ENCODE measurements around the gene GPHN.
"Not testable (repeated sequence)": the region's sequence is repeated elsewhere in the genome, so short reads cannot be mapped to it uniquely, and the experiment has no call there.

GPHN gene

DNA sequence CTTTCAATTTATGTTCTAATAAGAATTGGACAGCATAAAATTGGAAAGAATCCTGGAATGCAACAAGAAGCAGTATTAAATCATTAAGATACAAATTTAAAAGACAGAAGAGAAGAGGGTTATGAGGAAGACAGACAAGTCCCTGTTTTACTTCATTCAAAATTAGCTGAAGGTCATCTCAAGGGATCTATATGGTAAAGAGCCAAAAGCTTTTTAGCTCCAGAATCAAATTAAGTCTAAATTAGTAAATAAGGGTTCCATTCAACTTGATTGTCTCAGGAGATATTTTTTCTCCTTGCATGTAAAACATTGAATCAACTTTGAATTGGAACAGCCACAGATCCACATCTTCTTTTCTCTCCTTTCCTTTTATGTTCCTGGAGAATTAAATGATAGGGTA lies 14.2 kb upstream of the GPHN start:
- DNase-seq = no peak
- no peaks in the 10 kb centered on the region for H3K9me3 Mint-ChIP-seq

DNA sequence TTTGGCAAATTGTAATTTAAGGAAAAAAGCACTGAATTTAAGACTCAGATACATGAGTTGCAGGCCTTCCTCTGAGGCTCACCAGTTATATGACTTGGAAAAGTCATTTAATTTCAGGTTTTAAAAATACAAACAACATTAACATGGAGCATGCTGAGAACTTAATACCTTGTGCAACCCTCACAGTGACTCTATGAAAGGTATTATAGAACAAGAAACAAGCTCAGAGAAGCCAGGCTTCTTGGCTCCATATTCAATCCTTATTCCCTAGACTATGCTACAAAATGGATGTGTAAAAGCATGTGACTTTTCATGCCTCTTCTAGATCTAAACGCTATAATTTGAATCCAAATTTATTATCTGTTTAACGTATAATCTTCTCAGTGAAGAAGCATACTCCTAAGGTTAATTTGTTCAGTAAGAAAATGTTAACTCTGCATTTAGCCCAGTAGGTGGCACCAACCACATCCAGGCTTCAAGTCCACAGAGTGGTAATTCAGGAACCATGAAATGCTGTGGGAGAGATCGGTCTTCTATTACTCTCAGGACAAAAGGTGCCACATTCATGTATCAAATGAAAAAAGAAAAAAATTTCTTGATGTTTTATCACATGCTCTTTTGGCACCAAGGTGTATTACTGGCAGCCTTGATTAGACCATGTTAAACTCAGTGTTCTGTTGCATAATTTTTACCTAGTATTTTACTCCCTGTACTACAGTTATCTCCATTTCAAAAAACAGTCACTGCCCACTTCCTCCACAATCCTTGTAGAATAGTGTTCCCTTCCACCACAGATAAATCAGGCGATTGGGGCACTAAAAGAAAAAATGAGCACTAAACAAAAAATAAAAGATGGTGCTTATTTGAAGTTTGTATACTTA lies 12.5 kb upstream of the GPHN start:
- ATAC-seq = peak; percentile 80
- H3K4me1 Mint-ChIP-seq = peaks cover 20% of the 10 kb centered on the region
- peak overlapping the region in 1 of 2 donors; percentile 53 for H3K4me3 Mint-ChIP-seq
- peak overlapping the region; percentile 27 to 53 for H3K27ac Mint-ChIP-seq
- peak; percentile 9 to 22 for DNase-seq
- no peaks in the 10 kb centered on the region for H3K27me3 Mint-ChIP-seq
- H3K9me3 Mint-ChIP-seq = no peaks in the 10 kb centered on the region

More for the DNA sequence above, 14.2 kb upstream of the GPHN start:
- peaks cover 20% of the 10 kb centered on the region for H3K4me1 Mint-ChIP-seq
- no peak overlapping the region for H3K27ac Mint-ChIP-seq
- H3K27me3 Mint-ChIP-seq = no peaks in the 10 kb centered on the region
- no peak overlapping the region for H3K4me3 Mint-ChIP-seq
- no peak for ATAC-seq

DNA sequence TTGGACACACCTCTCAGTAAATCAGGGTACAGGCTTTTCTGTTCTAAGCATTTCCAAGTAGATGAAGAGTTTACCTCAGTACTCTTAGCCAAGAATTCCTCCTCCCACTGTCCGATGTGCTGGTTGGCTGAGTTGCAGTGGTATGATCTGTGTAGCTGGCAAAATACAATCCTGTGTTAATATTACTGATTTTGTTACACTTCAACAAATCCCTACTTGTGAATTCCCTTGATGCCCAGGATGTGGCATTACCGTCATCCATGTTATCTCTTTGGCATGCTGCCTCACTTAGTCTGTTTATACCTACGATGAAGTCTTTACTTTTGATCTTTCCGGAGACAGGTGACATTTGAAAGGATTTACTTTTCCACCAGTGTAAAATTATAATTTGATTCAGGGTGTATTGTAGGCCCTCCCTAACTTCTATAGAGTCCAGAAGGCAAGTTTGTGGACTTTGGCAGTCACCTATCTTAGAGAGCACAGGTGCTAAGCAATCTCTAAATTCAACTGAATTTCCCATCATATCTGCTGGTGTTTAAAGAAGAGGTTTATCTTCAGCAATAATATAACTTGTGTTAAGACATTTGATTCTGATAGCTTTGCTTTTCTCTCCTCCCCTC lies 11.6 kb upstream of the GPHN start:
- Mint-ChIP-seq H3K27ac (no peak overlapping the region), H3K4me1 (peaks cover 20% of the 10 kb centered on the region), H3K27me3 (no peaks in the 10 kb centered on the region), H3K9me3 (no peaks in the 10 kb centered on the region), H3K4me3 (peak overlapping the region; percentile 19 to 51)
- DNase-seq (no peak), ATAC-seq (no peak)

DNA sequence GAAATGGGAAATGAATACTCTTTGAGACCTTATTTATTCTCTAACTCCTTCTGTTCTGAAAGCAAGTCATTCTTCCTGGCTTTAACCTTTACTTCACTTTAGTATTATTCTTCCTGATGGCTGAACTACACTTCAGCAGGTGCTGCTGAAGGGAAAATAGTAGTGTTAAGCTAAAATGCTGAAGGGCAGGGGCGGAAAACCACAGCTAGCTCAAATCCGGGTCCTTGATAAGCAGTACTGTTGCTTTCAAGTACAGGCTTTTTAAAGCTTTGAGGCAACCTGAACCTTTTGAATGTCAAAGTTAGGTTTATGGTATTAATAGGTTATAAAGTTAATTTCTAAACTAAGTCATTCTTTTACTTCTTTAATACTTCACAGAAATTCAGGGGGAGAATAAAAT lies 11.0 kb upstream of the GPHN start:
- Mint-ChIP-seq H3K9me3 (no peaks in the 10 kb centered on the region), H3K27ac (no peak overlapping the region)
- no peak for DNase-seq

DNA sequence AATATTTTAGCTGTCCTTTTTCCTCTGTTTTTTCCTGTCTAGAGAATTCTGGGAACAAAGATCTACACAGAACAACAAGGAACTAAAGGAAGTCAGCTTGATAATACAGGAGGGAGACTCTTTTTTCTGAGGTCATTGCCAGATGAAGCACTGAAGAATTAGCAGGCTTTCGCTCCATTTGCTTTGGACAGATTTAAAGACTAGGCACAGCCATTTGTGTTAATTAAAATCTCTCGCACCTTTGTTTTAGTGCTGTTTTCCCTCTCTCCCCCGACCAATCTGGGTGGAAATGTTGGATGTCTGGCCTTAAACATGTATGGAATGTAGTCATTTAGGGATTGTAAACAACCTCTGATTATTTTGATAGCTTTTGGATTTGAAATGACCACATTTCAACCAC lies 9.6 kb upstream of the GPHN start:
- no peaks in the 10 kb centered on the region for H3K27me3 Mint-ChIP-seq
- no peak overlapping the region for H3K27ac Mint-ChIP-seq
- peaks cover 20% of the 10 kb centered on the region for H3K4me1 Mint-ChIP-seq
- H3K4me3 Mint-ChIP-seq = no peak overlapping the region
- DNase-seq (no peak), ATAC-seq (no peak)
- H3K9me3 Mint-ChIP-seq = no peaks in the 10 kb centered on the region

More for the DNA sequence above, 11.0 kb upstream of the GPHN start:
- H3K4me1 Mint-ChIP-seq = peaks cover 20% of the 10 kb centered on the region
- ATAC-seq = no peak
- no peaks in the 10 kb centered on the region for H3K27me3 Mint-ChIP-seq
- peak overlapping the region; percentile 24 to 51 for H3K4me3 Mint-ChIP-seq

DNA sequence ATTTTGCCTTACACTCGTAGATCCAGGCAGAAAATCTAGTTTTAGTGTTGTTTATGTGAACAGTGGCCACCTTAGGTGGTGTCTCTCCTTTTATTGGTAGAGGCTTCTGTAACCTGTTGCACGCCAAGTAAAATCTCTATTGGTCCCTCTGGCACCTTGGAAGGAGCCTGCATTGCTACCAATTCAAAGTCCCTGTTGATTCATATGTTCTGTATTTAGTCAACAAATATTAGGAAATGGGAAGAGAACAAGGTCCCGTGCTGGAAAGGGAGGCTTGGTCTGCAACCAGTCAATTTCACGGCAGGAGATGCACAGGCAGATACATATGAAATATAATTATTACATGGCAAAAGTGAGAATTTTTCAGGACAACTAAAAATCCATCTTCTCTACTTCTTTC lies 6.4 kb upstream of the GPHN start:
- DNase-seq = no peak
- no peaks in the 10 kb centered on the region for H3K9me3 Mint-ChIP-seq
- H3K4me1 Mint-ChIP-seq = peaks cover 13% of the 10 kb centered on the region
- no peaks in the 10 kb centered on the region for H3K27me3 Mint-ChIP-seq
- no peak overlapping the region for H3K4me3 Mint-ChIP-seq
- H3K27ac Mint-ChIP-seq = no peak overlapping the region
- no peak for ATAC-seq

DNA sequence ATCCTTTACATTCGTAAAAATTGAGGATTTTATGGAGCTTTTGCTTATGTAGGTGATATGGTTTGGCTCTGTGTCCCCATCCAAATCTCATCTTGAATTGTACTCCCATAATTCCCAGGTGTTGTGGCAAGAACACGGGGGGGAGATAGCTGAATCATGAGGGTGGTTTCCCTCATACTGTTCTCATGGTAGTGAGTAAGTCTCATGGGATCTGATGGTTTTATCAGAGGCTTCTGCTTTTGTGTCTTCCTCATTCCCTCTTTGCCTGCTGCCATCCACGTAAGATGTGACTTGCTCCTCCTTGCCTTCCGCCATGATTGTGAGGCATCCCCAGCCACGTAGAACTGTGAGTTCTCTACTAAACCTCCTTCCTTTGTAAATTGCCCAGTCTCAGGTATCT lies 5.1 kb upstream of the GPHN start:
- peaks cover 12% of the 10 kb centered on the region for H3K4me1 Mint-ChIP-seq
- not testable (repeated sequence) for H3K27me3 Mint-ChIP-seq, H3K4me3 Mint-ChIP-seq, ATAC-seq, DNase-seq, H3K9me3 Mint-ChIP-seq, H3K27ac Mint-ChIP-seq

DNA sequence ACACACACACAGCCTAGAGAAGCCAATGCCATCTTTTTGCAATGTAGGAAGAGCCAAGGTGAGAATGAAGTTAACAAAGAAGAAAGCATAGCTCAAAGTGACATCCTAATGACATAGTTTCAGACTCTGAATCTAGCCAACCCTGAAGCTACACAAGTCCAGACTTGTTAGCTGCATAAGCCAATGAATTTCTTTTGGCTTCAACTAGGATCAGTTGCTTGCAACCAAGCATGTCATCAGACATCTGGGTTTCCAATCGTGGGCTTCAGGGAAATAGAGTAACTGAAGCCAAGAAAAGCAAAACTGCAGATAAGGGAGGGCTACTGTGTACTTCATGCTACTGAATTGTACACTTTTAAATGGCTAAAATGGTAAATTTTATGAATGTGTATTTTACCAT lies 4.4 kb upstream of the GPHN start:
- Mint-ChIP-seq H3K4me3 (no peak overlapping the region), H3K9me3 (no peaks in the 10 kb centered on the region), H3K4me1 (peaks cover 12% of the 10 kb centered on the region), H3K27ac (no peak overlapping the region), H3K27me3 (no peaks in the 10 kb centered on the region)
- no peak for ATAC-seq
- DNase-seq = no peak

DNA sequence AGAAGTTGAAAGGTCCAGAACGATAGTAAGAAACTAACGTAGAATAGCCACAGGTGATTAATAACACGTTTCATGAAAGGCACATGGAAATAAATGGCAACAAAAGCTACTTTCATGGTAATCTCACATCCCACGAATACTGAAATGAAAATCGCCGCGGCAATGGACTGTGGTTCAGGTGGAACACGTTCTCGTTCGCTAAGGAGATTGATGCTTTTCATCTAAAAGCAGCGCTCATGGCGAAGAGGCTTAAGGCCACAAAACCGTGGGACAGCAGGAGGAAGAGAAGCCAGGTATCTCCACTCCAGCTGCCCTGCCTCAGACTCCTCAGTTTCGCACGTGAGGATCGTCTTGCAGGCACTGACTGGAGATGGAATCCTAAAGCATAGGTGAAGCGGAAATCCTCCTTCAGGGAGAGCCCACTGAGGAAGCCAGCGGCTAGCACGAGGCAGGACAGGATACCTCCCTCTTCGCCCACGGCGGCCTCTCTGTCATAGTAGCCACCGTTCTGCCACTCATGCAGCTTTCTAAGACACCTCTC lies 696 bp upstream of the GPHN start:
- Mint-ChIP-seq H3K9me3 (no peaks in the 10 kb centered on the region), H3K4me1 (peaks cover 28% of the 10 kb centered on the region), H3K27ac (peak overlapping the region; percentile 92 to 98), H3K4me3 (peak overlapping the region; percentile 94 to 95), H3K27me3 (peaks cover 9% of the 10 kb centered on the region)
- DNase-seq = no peak
- peak; percentile 48 for ATAC-seq

DNA sequence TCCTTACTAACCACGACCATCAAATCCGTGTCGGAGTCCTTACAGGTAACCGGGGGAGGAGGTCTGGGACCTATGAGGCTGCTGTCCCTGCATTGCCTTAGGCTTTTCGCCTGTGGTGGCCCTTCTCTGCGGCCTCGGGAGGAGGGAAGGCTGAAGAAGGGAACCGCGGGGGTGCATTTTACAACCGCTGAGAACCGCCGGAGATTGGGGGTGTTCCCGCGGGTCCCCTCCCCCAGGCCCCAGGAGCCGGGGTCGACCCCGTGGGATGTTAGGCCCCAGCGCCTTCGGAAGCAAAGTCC lies 549 bp downstream of the GPHN start:
- Mint-ChIP-seq H3K27ac (peak overlapping the region; percentile 92 to 98), H3K27me3 (peaks cover 9% of the 10 kb centered on the region), H3K4me1 (peaks cover 33% of the 10 kb centered on the region), H3K9me3 (no peaks in the 10 kb centered on the region), H3K4me3 (peak overlapping the region; percentile 94 to 95)
- DNase-seq (no peak), ATAC-seq (peak; percentile 2)

DNA sequence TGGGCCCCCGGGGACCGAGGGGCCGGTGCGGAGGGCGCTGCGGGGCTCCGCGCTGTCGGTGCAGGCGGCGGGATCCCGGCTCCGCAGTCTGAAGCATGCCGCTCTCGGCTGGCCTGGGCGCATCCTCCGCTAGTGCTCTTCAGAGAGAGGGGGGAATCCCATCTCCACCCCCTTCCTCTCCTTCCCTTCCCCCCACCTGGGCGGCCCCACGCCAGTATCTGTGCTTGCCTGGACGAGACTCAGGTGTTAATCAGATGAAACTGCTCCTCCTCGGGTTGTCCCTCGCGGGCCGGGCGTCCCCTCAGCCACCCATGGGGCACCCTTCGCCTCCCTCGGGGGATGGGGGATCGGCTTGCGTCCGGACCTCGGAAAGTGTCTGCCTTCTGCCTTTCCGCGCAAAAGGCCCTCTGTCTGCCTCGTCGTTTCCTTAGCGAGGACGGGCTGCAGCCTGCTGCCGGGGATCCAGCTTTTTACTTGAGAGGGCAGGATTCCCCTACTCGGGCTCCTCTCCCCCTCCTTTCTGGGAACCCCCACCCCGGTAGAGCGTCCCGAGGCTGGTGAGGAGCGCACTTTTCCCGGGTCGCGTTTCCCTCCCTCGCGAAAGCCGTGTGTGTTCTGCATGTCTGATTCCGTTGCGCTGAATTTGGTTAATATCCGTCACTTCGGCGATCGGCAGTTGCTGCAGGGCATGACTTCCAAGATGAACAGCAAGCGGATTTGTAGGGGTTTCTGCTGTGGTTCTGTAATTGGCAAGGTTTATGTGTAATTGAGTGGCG lies 1.1 kb downstream of the GPHN start:
- Mint-ChIP-seq H3K9me3 (no peaks in the 10 kb centered on the region), H3K27me3 (peaks cover 9% of the 10 kb centered on the region), H3K27ac (peak overlapping the region; percentile 14 to 79), H3K4me1 (peaks cover 33% of the 10 kb centered on the region), H3K4me3 (peak overlapping the region; percentile 94 to 95)
- ATAC-seq (peak; percentile 55), DNase-seq (peak; percentile 67 to 77)

DNA sequence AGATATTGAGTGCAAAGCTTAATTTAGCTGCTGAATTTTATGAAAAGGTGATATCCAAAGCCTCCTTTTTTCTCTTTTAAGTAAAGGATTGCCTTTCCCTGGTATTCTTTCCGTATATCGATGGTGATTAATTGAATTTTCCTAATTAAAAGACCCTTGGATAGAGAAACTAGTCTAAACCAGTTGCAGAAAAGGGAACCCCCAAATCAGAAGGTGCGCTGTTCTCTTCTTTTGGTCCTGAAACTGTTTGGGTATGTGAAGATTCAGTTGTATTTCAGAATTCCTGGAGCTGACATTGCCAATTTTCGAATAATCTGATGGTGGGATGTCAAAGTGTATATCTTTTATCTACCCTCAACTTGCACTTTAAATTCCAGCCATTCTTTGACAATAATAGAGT lies 1.9 kb downstream of the GPHN start:
- Mint-ChIP-seq H3K9me3 (no peaks in the 10 kb centered on the region), H3K27me3 (peaks cover 9% of the 10 kb centered on the region), H3K4me1 (peaks cover 33% of the 10 kb centered on the region), H3K27ac (no peak overlapping the region), H3K4me3 (peak overlapping the region; percentile 94 to 95)
- ATAC-seq (no peak), DNase-seq (no peak)

DNA sequence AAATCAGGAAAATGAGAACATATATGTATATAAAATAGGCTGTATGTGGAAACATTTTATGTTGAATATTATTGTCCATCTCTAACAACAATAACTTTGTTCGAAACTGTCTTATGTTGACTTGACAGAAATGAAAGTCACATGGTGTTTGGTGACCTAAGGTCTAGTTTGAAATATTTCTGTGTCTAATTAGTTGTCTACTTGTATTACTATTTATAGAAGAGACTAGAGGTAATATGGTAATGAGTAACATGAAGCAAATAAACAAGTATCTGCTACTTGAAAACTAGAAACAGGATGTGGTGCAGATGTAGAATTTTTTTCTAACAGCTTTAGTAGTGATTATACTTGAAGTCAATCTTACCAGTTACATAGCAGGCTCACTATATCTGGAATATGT lies 3.9 kb downstream of the GPHN start:
- Mint-ChIP-seq H3K4me1 (peaks cover 23% of the 10 kb centered on the region), H3K9me3 (no peaks in the 10 kb centered on the region), H3K4me3 (no peak overlapping the region), H3K27me3 (peaks cover 9% of the 10 kb centered on the region), H3K27ac (no peak overlapping the region)
- DNase-seq (no peak), ATAC-seq (no peak)

DNA sequence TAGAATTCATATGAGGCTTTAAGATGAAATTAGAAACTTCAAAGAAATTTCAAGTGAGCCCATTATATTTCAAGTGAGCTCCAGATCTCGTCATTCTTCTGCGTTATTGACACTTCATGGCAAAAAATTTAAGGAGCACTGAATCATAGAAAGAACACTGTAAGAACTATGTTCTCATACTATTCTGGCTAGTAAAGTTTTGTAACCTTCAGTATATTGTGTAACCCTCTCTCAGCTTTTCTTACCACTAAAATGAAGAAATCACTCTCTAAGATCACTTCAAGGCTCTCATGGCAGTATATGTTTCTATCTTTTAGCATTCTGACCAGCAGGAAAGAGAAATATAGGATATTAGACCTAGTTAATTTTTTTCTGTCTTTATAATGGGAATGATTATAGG lies 6.3 kb downstream of the GPHN start:
- Mint-ChIP-seq H3K27me3 (peaks cover 9% of the 10 kb centered on the region), H3K27ac (no peak overlapping the region), H3K9me3 (no peaks in the 10 kb centered on the region), H3K4me1 (peaks cover 21% of the 10 kb centered on the region), H3K4me3 (no peak overlapping the region)
- no peak for ATAC-seq
- DNase-seq = no peak

DNA sequence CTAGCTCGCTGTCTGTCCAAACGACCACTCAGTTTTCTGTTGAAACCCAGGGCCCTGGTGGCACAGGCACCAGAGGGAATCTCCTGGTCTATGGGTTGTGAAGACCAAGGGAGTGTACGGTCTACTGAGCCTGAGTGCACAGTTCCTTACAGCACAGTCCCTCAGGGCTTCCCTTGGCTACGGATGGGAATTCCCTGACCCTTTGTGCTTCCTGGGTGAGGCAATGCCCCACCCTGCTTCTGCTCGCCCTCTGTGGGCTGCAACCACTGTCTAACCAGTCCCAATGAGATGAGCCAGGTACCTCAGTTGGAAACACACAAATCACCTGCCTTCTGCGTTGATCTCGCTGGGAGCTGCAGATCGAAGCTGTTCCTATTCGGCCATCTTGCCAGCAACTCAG lies 22.6 kb downstream of the GPHN start:
- peaks cover 16% of the 10 kb centered on the region for H3K4me1 Mint-ChIP-seq
- no peaks in the 10 kb centered on the region for H3K9me3 Mint-ChIP-seq
- ATAC-seq = no peak
- H3K4me3 Mint-ChIP-seq = no peak overlapping the region
- H3K27ac Mint-ChIP-seq = no peak overlapping the region
- no peak for DNase-seq
- H3K27me3 Mint-ChIP-seq = no peaks in the 10 kb centered on the region

DNA sequence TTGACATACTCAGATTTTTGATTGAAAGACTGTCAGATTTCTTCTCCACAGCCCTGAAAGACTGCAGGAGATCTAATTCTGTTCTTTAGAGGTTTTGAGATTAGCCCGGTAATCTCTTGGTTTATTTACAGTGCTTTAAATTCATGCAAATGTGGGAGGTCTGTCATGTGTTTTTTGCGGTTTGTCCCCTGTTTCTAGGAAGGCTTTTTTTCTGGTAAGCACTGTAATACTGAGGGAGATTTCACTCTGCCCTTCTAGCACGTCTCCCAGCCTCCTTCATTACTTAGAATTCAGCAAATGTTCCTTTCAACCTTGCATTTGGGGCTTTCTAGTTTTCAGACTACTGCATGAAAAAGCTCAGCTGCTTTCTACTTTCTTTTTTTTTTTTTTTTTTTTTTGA lies 31.1 kb downstream of the GPHN start:
- Mint-ChIP-seq H3K27me3 (no peaks in the 10 kb centered on the region), H3K4me3 (no peak overlapping the region), H3K9me3 (no peaks in the 10 kb centered on the region), H3K4me1 (peaks cover 26% of the 10 kb centered on the region), H3K27ac (no peak overlapping the region)
- ATAC-seq (peak; percentile 39), DNase-seq (no peak)

All from stimulated activated naive CD8-positive, alpha-beta T cell treated with anti-CD3 and anti-CD28 coated beads, Interleukin-15, amount 100 ng/mL, for 72 hours (primary cell).